NCI-H2107 treated with DMSO at 0.1 percent for 48 hours (cell line): ENCODE results near the gene PLCB4.

Experiments used
- DNase-seq: peaks from one replicate; lab custom pipeline; 2025; ENCODE audit not compliant: unreplicated experiment; lab: John Stamatoyannopoulos, UW

Gene PLCB4

GRCh38 chr20:9389346-9389745, 320.5 kb downstream of the PLCB4 start:
- no peak for DNase-seq

DNA sequence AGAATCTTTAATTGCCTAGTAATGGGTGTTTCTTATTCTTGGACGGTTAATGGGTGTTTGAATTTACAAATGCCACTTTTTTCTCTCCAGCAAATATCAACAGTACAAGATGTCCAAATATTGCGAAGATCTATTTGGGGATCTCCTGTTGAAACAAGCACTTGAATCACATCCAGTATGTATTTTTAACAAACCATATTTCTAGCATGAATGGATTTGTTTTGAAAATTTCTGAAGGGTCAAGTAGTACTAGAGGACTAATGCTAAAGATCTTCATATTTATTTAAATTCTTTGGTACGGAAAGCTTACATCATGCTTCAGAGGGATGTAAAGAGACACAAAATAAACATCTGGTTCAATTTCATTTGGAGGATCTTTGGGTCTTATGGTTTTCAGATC, 321.6 kb downstream of the PLCB4 start:
- no peak for DNase-seq

DNA sequence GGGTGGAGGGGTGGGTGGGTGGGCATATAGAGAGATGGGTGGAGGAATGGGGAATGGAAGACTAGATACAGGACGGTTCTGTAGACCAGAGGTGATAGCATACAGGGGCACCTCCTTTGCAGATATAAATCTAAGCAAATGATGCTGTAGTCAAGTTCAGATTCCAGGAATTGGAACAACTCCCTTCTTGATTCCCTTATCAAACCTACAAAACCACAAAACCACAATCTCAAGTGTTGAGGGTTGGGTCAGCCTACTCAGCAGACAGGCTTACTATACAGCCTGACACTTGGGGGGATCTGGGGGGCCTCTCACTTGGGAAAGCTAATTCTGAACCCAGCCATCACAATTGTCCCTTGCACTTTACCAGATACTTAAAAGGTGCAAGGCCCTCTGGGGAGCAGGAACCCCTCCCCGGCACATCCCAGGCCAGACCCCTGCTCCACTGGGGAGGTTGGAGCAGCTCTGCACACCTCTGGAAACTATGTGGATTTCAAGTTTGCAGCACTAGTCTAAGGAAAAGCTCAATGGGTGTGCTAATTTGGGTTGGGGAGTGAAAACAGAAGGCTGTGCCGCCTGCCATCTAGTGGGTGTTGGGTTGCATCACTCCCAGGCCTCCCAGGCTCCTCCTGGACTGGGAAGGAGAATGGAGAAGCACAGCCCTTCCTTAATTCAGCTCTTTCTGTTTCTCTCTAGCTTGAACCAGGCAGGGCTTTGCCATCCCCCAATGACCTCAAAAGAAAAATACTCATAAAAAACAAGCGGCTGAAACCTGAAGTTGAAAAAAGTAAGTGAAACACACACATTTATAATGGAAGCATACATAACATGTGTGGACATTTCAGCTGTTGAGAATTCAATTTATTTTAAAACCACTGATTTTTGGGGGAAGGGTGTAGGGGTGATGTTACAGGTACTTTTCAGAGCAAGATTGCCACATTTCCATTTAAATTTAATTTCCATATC, 324.3 kb downstream of the PLCB4 start:
- DNase-seq, result peak; percentile 41

GRCh38 chr20:9395971-9396370, 327.1 kb downstream of the PLCB4 start:
- DNase-seq, result no peak

DNA sequence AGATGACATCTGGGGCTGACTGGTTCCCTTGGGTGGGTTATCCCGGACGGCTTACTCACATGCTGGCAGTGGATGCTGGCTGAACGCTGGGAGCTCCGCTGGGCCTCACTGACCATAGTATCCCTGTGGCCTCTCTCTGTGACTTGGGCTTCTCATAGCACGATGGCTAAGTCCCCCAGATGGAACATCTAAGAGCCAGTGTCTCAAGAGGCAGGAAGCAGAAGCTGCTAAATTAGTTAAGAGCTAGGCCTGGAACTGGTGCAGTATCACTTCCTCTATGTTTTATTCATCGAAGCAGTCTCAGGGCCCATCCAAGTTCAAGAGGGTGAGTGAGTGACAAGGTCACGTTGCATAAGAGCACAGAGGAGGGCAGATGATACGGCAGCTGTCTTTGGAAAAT, 329.0 kb downstream of the PLCB4 start:
- DNase-seq, result no peak

DNA sequence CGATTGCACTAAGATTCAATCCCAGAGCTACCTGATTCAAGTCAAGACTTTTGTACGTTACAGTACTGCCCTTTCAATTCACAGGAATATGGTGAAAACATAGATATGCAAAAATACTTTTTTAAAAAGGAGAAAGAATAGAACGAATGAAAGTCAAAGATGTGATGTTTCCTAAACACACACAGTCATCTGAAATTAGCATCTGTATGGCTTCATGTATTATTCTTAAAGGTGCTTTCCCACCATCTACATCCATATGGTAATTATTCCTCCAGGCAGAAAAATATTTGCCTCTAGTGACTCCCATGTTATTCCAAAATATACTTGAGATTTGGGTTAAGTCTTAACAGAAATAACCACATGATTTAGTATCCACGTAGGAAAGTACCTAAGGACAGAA, 330.0 kb downstream of the PLCB4 start:
- DNase-seq, result no peak

DNA sequence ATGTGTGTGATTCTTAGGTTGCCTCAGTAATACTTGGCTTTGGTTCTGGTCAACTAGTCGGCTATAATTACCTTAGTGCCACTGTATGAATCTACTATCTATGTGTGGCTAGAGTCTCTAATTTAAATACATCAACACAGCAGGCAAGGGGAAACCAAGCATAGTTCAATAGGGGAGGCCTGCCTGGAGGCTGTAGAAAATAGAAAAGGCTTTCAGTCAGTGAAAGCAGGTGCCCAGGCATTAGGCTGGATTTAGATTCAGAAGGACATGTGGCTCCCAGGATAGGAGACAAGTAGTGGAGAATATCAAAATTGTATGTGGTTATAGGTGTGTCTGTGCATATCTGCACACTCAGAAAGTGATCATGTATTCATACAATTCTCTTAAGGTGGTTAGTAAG, 330.4 kb downstream of the PLCB4 start:
- no peak for DNase-seq

DNA sequence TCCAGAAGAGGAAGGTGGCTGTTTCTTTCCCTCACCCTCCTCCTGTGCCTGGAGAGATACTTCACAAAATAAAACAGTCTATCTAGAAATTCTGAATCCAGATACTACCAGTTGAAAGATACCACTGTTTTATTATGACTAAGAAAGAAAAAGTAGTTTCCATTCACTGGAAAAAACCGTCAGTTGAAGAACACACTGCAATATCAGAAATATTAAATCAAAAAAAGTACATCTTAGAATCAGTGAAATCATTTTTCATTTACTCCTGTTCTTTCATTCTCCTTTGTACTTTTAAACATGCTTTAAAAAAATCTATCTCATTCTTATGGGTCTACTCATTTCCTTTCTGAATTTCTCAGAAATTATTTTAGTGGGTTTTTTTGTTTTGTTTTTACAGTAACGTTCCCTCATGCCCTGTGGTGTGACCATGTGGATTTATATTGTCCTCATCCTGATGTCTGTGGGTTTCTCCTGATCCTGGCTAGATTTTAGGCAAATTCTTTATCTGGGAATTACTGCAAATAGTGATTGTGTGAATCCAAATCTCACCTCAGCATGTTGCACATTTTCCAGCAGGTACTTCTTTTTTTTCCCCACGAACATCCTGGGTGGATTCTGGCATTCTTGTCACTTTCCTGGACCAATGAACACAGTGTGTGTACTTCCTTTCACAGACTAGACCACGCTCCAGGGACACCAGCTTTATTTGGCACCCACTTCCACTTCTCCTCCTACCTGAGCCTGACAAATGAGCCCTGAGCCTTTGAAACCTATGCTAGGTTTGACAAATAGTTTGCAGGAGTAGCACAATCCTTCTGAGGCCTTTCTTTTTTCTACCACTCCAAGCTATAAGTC, 331.5 kb downstream of the PLCB4 start:
- DNase-seq, result no peak

DNA sequence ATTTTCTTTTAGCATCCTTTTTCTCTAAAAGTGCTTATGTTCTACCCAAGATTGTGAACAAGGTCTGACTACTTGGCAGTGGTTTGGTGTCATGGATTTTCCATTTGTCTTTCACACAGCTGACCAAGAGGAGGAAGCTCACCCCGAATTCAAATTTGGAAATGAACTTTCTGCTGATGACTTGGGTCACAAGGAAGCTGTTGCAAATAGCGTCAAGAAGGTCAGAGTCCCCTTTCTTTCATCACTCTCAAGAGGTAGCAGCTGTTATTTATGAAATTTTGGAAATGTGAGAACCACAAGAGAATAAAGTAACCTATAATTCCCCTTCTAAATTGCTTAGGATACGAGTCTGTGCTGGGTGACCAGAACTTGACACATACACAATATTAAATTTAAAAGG, 332.5 kb downstream of the PLCB4 start:
- DNase-seq, result no peak

GRCh38 chr20:9402141-9402540, 333.3 kb downstream of the PLCB4 start:
- no peak for DNase-seq

DNA sequence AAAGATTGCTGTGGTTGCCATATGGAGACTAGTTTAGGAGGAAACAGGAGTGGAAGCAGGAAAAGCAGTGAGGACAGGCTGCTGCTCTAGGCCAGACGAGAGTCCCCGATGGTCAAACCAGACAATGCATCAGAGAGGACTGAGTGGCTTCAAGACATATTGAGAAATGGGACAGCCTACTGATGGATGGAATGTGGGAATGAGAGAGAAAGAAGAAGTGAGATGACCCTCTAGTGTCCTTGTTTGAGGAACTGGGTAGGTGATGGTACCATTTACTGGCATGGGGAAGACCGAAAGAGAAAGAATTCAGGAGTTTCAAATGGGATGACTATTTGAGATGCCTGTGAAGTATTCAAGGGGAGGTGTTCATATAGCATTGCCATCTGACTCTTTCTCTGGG, 333.7 kb downstream of the PLCB4 start:
- DNase-seq, result no peak

- no peak for DNase-seq
Measured at GRCh38 chr20:9403448-9403847, 334.6 kb downstream of the PLCB4 start.

DNA sequence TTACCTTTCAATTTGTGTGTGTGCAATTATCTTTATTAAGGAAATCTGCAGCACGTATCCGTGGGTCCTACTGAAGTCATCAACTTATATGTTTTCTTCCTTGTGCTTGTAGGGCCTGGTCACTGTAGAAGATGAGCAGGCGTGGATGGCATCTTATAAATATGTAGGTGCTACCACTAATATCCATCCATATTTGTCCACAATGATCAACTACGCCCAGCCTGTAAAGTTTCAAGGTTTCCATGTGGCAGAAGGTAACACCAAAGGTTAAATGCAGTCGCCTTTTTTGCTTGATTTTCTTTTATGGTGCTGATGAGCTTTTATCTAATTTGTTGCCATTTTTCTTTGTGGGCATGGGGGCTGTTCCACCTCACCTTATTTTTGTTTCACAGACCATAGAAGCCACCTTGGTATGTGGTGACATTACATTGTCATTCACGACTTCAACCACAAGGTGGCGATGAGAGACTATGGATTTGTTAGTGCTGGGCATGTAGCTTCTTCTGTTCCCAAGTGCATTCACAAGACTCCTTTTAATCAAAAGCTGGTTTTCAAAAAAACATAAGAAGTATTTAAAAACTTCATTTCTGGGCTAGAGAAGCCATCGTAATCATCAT, 339.0 kb downstream of the PLCB4 start:
- DNase-seq, result peak; percentile 15

- DNase-seq, result no peak
Measured at GRCh38 chr20:9408422-9409300, 339.8 kb downstream of the PLCB4 start.

- DNase-seq, result no peak
Measured at GRCh38 chr20:9409352-9409751, 340.5 kb downstream of the PLCB4 start.

- DNase-seq, result no peak
Measured at GRCh38 chr20:9409981-9410380, 341.1 kb downstream of the PLCB4 start.

- no peak for DNase-seq
Measured at GRCh38 chr20:9411833-9412232, 342.9 kb downstream of the PLCB4 start.

GRCh38 chr20:9412309-9412708, 343.4 kb downstream of the PLCB4 start:
- DNase-seq, result no peak

DNA sequence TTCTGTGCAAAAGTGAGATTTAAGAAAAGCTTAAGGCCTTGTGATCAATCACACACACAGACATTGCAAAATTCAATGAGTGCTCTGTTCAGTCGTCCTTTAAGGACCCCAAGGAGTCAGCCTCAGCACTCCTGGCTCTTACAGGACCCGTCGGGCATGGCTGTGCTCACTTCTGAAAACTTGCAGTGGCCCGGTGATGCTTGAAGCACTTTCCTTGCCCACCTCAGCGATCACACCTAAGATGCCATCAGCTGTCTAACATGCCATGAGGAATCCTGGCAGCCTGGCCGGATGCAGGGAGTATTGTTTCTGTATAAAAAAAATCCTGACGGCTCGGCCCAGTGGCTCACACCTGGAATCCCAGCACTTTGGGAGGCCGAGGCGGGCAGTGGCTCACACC, 344.1 kb downstream of the PLCB4 start:
- no peak for DNase-seq

- no peak for DNase-seq
Measured at GRCh38 chr20:9415426-9415825, 346.5 kb downstream of the PLCB4 start.

GRCh38 chr20:9416421-9416820, 347.5 kb downstream of the PLCB4 start:
- no peak for DNase-seq
